SK-N-SH treated with all-trans-retinoic acid at 6 μM for 48 hours (cell line): ENCODE data around the gene C7orf57.

Experiments
- ARNTL ChIP-seq: fragments of 450-650 bp; formaldehyde crosslinking; IDR thresholded peaks from 2 replicates; pipeline ENCODE4 v1.5.0; 2020; ENCODE audit warnings: low read depth, mild to moderate bottlenecking, moderate library complexity, borderline replicate concordance
- CSDC2 ChIP-seq: fragments of 250-450 bp; sonication (Bioruptor Pico); IDR thresholded peaks from 2 replicates; pipeline ENCODE4 v1.5.0; 2020; ENCODE audit warnings: mild to moderate bottlenecking, moderate library complexity
- OSR1 ChIP-seq: fragments of 250-450 bp; sonication (Bioruptor Pico); IDR thresholded peaks from 2 replicates; pipeline ENCODE4 v1.8.0; 2022; ENCODE audit warnings: moderate library complexity, mild to moderate bottlenecking, inconsistent platforms
- SNAI2 ChIP-seq: fragments of 250-450 bp; sonication (Bioruptor Pico); IDR thresholded peaks from 2 replicates; pipeline ENCODE4 v1.5.0; 2020; ENCODE audit warnings: mild to moderate bottlenecking, moderate library complexity
- ZNF70 ChIP-seq: fragments of 450-650 bp; formaldehyde crosslinking; IDR thresholded peaks from 2 replicates; pipeline ENCODE4 v1.5.0; 2020; ENCODE audit warnings: mild to moderate bottlenecking, moderate library complexity
- TF ChIP-seq, protein P1 (sequence below): fragments of 250-450 bp; sonication (Bioruptor Pico); IDR thresholded peaks from 2 replicates; pipeline ENCODE4 v1.8.0; 2020; ENCODE audit warnings: mild to moderate bottlenecking, moderate library complexity, borderline replicate concordance
- TF ChIP-seq, protein P2 (sequence below): fragments of 250-450 bp; sonication (Bioruptor Pico); IDR thresholded peaks from 2 replicates; pipeline ENCODE4 v1.5.0; 2020; ENCODE audit warnings: mild to moderate bottlenecking, moderate library complexity

DNA sequence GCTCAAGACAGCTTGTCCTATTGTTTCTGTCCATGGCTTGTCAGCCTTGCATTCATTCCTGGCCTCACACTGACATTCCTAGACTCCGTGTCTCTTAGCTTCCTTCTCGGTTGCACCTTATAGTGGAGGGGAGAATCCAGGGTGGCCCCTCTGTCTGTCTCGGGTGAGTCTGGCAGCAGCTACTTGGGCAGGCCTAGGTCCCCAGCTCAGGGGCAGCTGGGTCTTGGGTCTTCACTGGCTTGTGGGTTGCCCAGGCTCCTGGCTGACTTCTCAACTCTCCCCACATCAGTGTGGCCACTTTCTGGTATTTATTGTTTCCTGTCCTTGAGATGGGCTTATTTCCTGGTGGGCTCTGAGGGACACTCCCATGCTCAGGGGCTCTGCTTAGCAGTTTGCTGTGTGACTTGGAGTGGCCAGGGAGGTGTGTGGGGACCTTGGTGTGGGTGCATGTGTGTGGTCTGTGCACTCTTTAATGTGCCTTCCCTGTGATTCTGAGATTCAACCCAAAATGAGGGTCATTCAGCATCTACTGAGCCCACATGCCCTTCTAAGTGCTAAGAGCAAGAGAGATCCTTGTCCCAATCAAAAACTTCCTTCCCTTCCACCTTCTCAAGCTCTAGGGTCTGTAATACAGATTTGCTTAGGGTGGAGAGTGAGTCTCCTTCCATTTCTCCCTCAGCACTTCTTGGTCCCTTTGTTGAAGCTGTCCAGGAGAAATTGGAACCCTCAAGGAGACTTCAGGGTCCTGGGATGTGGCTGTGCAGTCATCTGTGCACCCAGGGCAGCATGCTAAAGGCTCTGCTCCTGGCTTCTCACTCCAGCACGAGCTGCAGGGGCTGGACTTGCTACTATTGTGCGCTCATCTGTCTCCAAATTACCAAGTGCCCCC, 73.9 kb downstream of the C7orf57 start:
- no peak for TF ChIP-seq OSR1 (CRISPR knock-in tag)
- no peak for TF ChIP-seq CSDC2 (CRISPR knock-in tag)
- TF ChIP-seq ZNF70, result no peak
- TF ChIP-seq SNAI2 (CRISPR knock-in tag), result no peak
- TF ChIP-seq, protein P1, sequence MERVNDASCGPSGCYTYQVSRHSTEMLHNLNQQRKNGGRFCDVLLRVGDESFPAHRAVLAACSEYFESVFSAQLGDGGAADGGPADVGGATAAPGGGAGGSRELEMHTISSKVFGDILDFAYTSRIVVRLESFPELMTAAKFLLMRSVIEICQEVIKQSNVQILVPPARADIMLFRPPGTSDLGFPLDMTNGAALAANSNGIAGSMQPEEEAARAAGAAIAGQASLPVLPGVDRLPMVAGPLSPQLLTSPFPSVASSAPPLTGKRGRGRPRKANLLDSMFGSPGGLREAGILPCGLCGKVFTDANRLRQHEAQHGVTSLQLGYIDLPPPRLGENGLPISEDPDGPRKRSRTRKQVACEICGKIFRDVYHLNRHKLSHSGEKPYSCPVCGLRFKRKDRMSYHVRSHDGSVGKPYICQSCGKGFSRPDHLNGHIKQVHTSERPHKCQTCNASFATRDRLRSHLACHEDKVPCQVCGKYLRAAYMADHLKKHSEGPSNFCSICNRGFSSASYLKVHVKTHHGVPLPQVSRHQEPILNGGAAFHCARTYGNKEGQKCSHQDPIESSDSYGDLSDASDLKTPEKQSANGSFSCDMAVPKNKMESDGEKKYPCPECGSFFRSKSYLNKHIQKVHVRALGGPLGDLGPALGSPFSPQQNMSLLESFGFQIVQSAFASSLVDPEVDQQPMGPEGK, result no peak
- TF ChIP-seq ARNTL (CRISPR knock-in tag), result no peak
- TF ChIP-seq, protein P2, sequence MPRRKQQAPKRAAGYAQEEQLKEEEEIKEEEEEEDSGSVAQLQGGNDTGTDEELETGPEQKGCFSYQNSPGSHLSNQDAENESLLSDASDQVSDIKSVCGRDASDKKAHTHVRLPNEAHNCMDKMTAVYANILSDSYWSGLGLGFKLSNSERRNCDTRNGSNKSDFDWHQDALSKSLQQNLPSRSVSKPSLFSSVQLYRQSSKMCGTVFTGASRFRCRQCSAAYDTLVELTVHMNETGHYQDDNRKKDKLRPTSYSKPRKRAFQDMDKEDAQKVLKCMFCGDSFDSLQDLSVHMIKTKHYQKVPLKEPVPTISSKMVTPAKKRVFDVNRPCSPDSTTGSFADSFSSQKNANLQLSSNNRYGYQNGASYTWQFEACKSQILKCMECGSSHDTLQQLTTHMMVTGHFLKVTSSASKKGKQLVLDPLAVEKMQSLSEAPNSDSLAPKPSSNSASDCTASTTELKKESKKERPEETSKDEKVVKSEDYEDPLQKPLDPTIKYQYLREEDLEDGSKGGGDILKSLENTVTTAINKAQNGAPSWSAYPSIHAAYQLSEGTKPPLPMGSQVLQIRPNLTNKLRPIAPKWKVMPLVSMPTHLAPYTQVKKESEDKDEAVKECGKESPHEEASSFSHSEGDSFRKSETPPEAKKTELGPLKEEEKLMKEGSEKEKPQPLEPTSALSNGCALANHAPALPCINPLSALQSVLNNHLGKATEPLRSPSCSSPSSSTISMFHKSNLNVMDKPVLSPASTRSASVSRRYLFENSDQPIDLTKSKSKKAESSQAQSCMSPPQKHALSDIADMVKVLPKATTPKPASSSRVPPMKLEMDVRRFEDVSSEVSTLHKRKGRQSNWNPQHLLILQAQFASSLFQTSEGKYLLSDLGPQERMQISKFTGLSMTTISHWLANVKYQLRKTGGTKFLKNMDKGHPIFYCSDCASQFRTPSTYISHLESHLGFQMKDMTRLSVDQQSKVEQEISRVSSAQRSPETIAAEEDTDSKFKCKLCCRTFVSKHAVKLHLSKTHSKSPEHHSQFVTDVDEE, result no peak
